Liver (tissue), 3 donors: ENCODE data around the gene MRGPRF.

Source experiments
- EGR1 ChIP-seq, 2 donors: IDR thresholded peaks; 2 replicates each; pipeline ENCODE4 v1.6.1; 2016 to 2018; ENCODE audit warnings: antibody characterized with exemption in 2 of 2, low read depth in 2 of 2
- FOXA1 ChIP-seq: IDR thresholded peaks from 2 replicates; pipeline ENCODE4 v1.6.1; 2016; ENCODE audit warnings: antibody characterized with exemption
- RAD21 ChIP-seq, 2 donors: IDR thresholded peaks; 2 replicates each; pipeline ENCODE4 v1.6.1; 2016; ENCODE audit warnings: antibody characterized with exemption in 2 of 2, mild to moderate bottlenecking in 2 of 2
- RXRA ChIP-seq, 2 donors: IDR thresholded peaks; 2 replicates each; pipeline ENCODE4 v1.6.1; 2017 to 2018; ENCODE audit warnings: antibody characterized with exemption in 2 of 2, mild to moderate bottlenecking in 1 of 2
- SP1 ChIP-seq: IDR thresholded peaks from 2 replicates; pipeline ENCODE4 v1.6.1; 2018; ENCODE audit warnings: antibody characterized with exemption, mild to moderate bottlenecking
- YY1 ChIP-seq: IDR thresholded peaks from 2 replicates; pipeline ENCODE4 v1.6.1; 2016; ENCODE audit warnings: antibody characterized with exemption, mild to moderate bottlenecking
- TF ChIP-seq, protein P1 (sequence below): fragments of 150-350 bp; IDR thresholded peaks from 2 replicates; pipeline ENCODE4 v1.5.1; 2017; ENCODE audit warnings: improper control_type of control experiment, low read depth, low read length; ENCODE audit not compliant: missing input control
- TF ChIP-seq, protein P2 (sequence below): IDR thresholded peaks from 2 replicates; pipeline ENCODE4 v1.6.1; 2016; ENCODE audit warnings: antibody characterized with exemption
- TF ChIP-seq, protein P3 (sequence below): IDR thresholded peaks from 2 replicates; pipeline ENCODE4 v1.6.1; 2016; ENCODE audit warnings: antibody characterized with exemption
- donor health status: healthy.
- donor health status: healthy.

DNA sequence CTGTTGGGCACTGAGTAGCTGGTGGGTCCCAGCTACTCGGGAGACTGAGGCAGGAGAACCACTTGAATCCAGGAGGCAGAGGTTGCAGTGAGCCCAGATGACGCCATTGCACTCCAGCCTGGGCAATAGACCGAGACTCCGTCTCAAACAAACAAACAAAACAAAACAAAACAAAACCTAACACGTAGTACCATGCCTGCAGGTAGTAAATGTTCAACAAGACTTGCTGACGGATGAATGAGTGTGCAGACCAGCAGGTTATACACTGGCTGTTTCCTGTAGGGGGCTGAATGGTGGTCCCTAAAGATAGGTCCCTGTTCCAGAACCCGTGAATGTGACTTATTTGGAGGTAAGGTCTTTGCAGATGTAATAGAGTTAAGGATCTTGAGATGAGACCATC is 19.5 kb downstream of the MRGPRF start:
- TF ChIP-seq, protein P1, sequence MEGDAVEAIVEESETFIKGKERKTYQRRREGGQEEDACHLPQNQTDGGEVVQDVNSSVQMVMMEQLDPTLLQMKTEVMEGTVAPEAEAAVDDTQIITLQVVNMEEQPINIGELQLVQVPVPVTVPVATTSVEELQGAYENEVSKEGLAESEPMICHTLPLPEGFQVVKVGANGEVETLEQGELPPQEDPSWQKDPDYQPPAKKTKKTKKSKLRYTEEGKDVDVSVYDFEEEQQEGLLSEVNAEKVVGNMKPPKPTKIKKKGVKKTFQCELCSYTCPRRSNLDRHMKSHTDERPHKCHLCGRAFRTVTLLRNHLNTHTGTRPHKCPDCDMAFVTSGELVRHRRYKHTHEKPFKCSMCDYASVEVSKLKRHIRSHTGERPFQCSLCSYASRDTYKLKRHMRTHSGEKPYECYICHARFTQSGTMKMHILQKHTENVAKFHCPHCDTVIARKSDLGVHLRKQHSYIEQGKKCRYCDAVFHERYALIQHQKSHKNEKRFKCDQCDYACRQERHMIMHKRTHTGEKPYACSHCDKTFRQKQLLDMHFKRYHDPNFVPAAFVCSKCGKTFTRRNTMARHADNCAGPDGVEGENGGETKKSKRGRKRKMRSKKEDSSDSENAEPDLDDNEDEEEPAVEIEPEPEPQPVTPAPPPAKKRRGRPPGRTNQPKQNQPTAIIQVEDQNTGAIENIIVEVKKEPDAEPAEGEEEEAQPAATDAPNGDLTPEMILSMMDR = no peak
- TF ChIP-seq RXRA (IDR thresholded peaks at IDR 0.05) (no peak), YY1 (no peak), EGR1 (IDR thresholded peaks at IDR 0.05; ENCODE audit: low read depth in 2 of 2) (no peak), RAD21 (IDR thresholded peaks at IDR 0.05) (no peak), SP1 (no peak), FOXA1 (no peak)
- TF ChIP-seq, protein P2, sequence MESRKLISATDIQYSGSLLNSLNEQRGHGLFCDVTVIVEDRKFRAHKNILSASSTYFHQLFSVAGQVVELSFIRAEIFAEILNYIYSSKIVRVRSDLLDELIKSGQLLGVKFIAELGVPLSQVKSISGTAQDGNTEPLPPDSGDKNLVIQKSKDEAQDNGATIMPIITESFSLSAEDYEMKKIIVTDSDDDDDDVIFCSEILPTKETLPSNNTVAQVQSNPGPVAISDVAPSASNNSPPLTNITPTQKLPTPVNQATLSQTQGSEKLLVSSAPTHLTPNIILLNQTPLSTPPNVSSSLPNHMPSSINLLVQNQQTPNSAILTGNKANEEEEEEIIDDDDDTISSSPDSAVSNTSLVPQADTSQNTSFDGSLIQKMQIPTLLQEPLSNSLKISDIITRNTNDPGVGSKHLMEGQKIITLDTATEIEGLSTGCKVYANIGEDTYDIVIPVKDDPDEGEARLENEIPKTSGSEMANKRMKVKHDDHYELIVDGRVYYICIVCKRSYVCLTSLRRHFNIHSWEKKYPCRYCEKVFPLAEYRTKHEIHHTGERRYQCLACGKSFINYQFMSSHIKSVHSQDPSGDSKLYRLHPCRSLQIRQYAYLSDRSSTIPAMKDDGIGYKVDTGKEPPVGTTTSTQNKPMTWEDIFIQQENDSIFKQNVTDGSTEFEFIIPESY = no peak
- TF ChIP-seq, protein P3, sequence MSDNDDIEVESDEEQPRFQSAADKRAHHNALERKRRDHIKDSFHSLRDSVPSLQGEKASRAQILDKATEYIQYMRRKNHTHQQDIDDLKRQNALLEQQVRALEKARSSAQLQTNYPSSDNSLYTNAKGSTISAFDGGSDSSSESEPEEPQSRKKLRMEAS = no peak
